ENCODE measurements around the gene MYL6.
"Not testable (repeated sequence)": the region's sequence is repeated elsewhere in the genome, so short reads cannot be mapped to it uniquely, and the experiment has no call there.

The MYL6 gene

GRCh38 chr12:56156464-56157200, 1.5 kb upstream of the MYL6 start:
- not testable (repeated sequence) for DNase-seq (ENCODE audit: low spot score)

- peak; percentile 52 for DNase-seq (ENCODE audit: low spot score)
Measured at GRCh38 chr12:56157201-56158028, 744 bp upstream of the MYL6 start.

- peak; percentile 14 for DNase-seq (ENCODE audit: low spot score)
Measured at GRCh38 chr12:56158926-56159461, 835 bp downstream of the MYL6 start.

GRCh38 chr12:56159482-56160192, 1.5 kb downstream of the MYL6 start:
- no peak for DNase-seq (ENCODE audit: low spot score)

- peak; percentile 70 for DNase-seq (ENCODE audit: low spot score)
Measured at GRCh38 chr12:56160193-56160763, 2.1 kb downstream of the MYL6 start.

GRCh38 chr12:56160894-56161689, 2.9 kb downstream of the MYL6 start:
- DNase-seq (ENCODE audit: low spot score): no peak

GRCh38 chr12:56161690-56162351, 3.7 kb downstream of the MYL6 start:
- DNase-seq (ENCODE audit: low spot score): no peak

- no peak for DNase-seq (ENCODE audit: low spot score)
Measured at GRCh38 chr12:56162468-56163290, 4.5 kb downstream of the MYL6 start.

GRCh38 chr12:56163533-56164344, 5.6 kb downstream of the MYL6 start:
- DNase-seq (ENCODE audit: low spot score): no peak

- no peak for DNase-seq (ENCODE audit: low spot score)
Measured at GRCh38 chr12:56164345-56164729, 6.2 kb downstream of the MYL6 start.

- DNase-seq (ENCODE audit: low spot score): no peak
Measured at GRCh38 chr12:56165369-56165768, 7.2 kb downstream of the MYL6 start.

GRCh38 chr12:56169229-56169759, 11.1 kb downstream of the MYL6 start:
- no peak for DNase-seq (ENCODE audit: low spot score)

GRCh38 chr12:56172839-56173238, 14.7 kb downstream of the MYL6 start:
- DNase-seq (ENCODE audit: low spot score): no peak

- DNase-seq (ENCODE audit: low spot score): no peak
Measured at GRCh38 chr12:56178347-56178746, 20.2 kb downstream of the MYL6 start.

GRCh38 chr12:56186957-56187356, 28.8 kb downstream of the MYL6 start:
- no peak for DNase-seq (ENCODE audit: low spot score)

- no peak for DNase-seq (ENCODE audit: low spot score)
Measured at GRCh38 chr12:56188131-56188777, 30.1 kb downstream of the MYL6 start.

- peak; percentile 3 for DNase-seq (ENCODE audit: low spot score)
Measured at GRCh38 chr12:56188778-56189098, 30.6 kb downstream of the MYL6 start.

Measured in CD4-positive, alpha-beta T cell treated with Interleukin-6 at 100 ng/mL for 8 hours (primary cell).